ENCODE data around the gene CADPS2. TPM values are rescaled to one million over a fixed set of nuclear protein-coding genes. Genes with fewer than 3 reads are reported as not detected.

CADPS2 gene
- total and polyA plus RNA-seq, 7 experiments from 2014 or later, result not detected

- ChIA-PET POLR2A (no interaction called here), CTCF (no interaction called here)
- H3K27me3 ChIP-seq (ENCODE audit: control insufficient read depth in 2 of 2, insufficient read depth in 2 of 2, low read length in 2 of 2), result no peaks in the 10 kb centered on the region
- Mint-ChIP-seq H3K4me1 (no peaks in the 10 kb centered on the region), H3K9me3 (peaks cover 0 to 15% (median 1%) of the 10 kb centered on the region in 11 donors), H3K36me3 (no peaks in the 10 kb centered on the region), H3K27me3 (no peaks in the 10 kb centered on the region), H3K4me3 (no peak overlapping the region), H3K27ac (no peak overlapping the region)
- ATAC-seq, result no peak
- intact Hi-C loops (cut with micrococcal nuclease), result no loop called here
- no peak for DNase-seq
- no peak overlapping the region for H3K27ac ChIP-seq (ENCODE audit: low read depth, low read length)
- H3K4me3 ChIP-seq (ENCODE audit: low read length), result no peak overlapping the region
- H3K9me3 ChIP-seq (ENCODE audit: control insufficient read depth in 2 of 3, low read length in 3 of 3), result no peaks in the 10 kb centered on the region
- H3K4me1 ChIP-seq (ENCODE audit: control insufficient read depth in 2 of 2, insufficient read depth in 2 of 2, low read length in 2 of 2), result no peaks in the 10 kb centered on the region
- H3K36me3 ChIP-seq (ENCODE audit: control insufficient read depth in 2 of 3, insufficient read depth in 3 of 3, low read length in 3 of 3), result no peaks in the 10 kb centered on the region
Observed at GRCh38 chr7:122710916-122711315, 175.3 kb downstream of the CADPS2 start.

- POLR2A ChIA-PET, result no interaction called here
Observed at GRCh38 chr7:122709930-122710646, 176.2 kb downstream of the CADPS2 start.

GRCh38 chr7:122706836-122707235 lies 179.4 kb downstream of the CADPS2 start:
- peaks cover 0 to 24% (median 6%) of the 10 kb centered on the region in 11 donors for H3K9me3 Mint-ChIP-seq
- no peak overlapping the region for H3K27ac Mint-ChIP-seq
- H3K4me3 ChIP-seq (ENCODE audit: low read length), result no peak overlapping the region
- no peak overlapping the region for H3K4me3 Mint-ChIP-seq
- H3K27ac ChIP-seq (ENCODE audit: low read depth, low read length), result no peak overlapping the region
- ATAC-seq (no peak), DNase-seq (no peak)
- ChIA-PET POLR2A (no interaction called here), CTCF (no interaction called here)
- no peaks in the 10 kb centered on the region for H3K4me1 Mint-ChIP-seq
- H3K36me3 ChIP-seq (ENCODE audit: control insufficient read depth in 2 of 3, insufficient read depth in 3 of 3, low read length in 3 of 3), result no peaks in the 10 kb centered on the region
- intact Hi-C loops (cut with micrococcal nuclease), result no loop called here
- H3K9me3 ChIP-seq (ENCODE audit: control insufficient read depth in 2 of 3, low read length in 3 of 3), result no peaks in the 10 kb centered on the region
- H3K27me3 Mint-ChIP-seq, result no peaks in the 10 kb centered on the region
- H3K27me3 ChIP-seq (ENCODE audit: control insufficient read depth in 2 of 2, insufficient read depth in 2 of 2, low read length in 2 of 2), result no peaks in the 10 kb centered on the region
- no peaks in the 10 kb centered on the region for H3K4me1 ChIP-seq (ENCODE audit: control insufficient read depth in 2 of 2, insufficient read depth in 2 of 2, low read length in 2 of 2)
- peaks cover 0 to 4% (median 0%) of the 10 kb centered on the region in 5 donors for H3K36me3 Mint-ChIP-seq

More at GRCh38 chr7:122709930-122710646, 176.2 kb downstream of the CADPS2 start:
- H3K4me1 Mint-ChIP-seq, result no peaks in the 10 kb centered on the region
- H3K27ac Mint-ChIP-seq, result no peak overlapping the region
- DNase-seq, result no peak
- Histone ChIP-seq H3K27me3 (ENCODE audit: control insufficient read depth in 2 of 2, insufficient read depth in 2 of 2, low read length in 2 of 2) (no peaks in the 10 kb centered on the region), H3K4me1 (ENCODE audit: control insufficient read depth in 2 of 2, insufficient read depth in 2 of 2, low read length in 2 of 2) (no peaks in the 10 kb centered on the region), H3K9me3 (ENCODE audit: control insufficient read depth in 2 of 3, low read length in 3 of 3) (no peaks in the 10 kb centered on the region), H3K36me3 (ENCODE audit: control insufficient read depth in 2 of 3, insufficient read depth in 3 of 3, low read length in 3 of 3) (no peaks in the 10 kb centered on the region), H3K4me3 (ENCODE audit: low read length) (no peak overlapping the region), H3K27ac (ENCODE audit: low read depth, low read length) (no peak overlapping the region)
- H3K27me3 Mint-ChIP-seq, result no peaks in the 10 kb centered on the region
- intact Hi-C loops (cut with micrococcal nuclease), result no loop called here
- H3K4me3 Mint-ChIP-seq, result no peak overlapping the region
- H3K36me3 Mint-ChIP-seq, result no peaks in the 10 kb centered on the region
- no peak for ATAC-seq
- H3K9me3 Mint-ChIP-seq, result peaks cover 0 to 15% (median 1%) of the 10 kb centered on the region in 11 donors
- CTCF ChIA-PET, result no interaction called here

DNA sequence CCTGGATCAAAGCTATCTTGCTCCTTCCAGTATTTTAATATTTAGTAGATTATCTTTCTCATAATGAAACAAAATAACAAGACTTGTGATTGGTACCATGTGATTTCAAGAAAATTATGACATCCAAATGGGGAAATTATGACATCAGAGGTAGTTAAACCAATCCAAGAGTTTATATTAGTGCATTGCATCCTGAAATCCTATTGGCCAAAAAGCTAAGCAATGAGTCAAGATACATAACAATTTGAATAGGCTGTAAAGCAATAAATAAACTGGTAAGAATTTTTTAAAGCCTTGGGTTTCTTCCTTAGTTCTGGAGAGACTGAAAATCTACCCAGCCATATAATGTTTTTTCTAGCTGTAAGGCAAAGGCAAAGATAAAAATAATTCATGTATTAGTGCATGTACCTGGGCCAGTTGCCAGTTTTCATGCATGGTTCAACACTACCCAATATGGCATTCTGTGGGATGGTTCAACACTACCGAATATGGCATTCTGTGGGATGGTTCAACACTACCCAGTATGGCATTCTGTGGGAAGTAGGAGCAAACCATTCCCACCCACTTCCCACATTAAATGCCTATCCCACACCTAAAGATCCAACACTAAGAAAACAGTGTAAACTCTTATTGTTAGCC lies 183.3 kb downstream of the CADPS2 start, which contains the start of gene RNF148:
RNF148 (minus strand) TSS at position 51 of the 639 bp plus-strand sequence. CDS start 172 bp downstream, outside the sequence.
- H3K27ac ChIP-seq (ENCODE audit: low read depth, low read length), result no peak within 1 kb of the TSS
- no peak within 1 kb of the TSS for H3K4me3 Mint-ChIP-seq
- no peaks in the 10 kb centered on the region for H3K36me3 ChIP-seq (ENCODE audit: control insufficient read depth in 2 of 3, insufficient read depth in 3 of 3, low read length in 3 of 3)
- H3K9me3 ChIP-seq (ENCODE audit: control insufficient read depth in 2 of 3, low read length in 3 of 3), result no peaks in the 10 kb centered on the region
- no peak within 1 kb of the TSS for H3K27ac Mint-ChIP-seq
- no peak within 1 kb of the TSS for H3K4me3 ChIP-seq (ENCODE audit: low read length)
- no peaks in the 10 kb centered on the region for H3K27me3 Mint-ChIP-seq
- DNase-seq, result no peak
- H3K4me1 Mint-ChIP-seq, result no peaks in the 10 kb centered on the region
- peaks cover 0 to 26% (median 8%) of the 10 kb centered on the region in 11 donors for H3K9me3 Mint-ChIP-seq
- H3K36me3 Mint-ChIP-seq, result peaks cover 0 to 4% (median 0%) of the 10 kb centered on the region in 5 donors
- no peak for ATAC-seq
- no peaks in the 10 kb centered on the region for H3K27me3 ChIP-seq (ENCODE audit: control insufficient read depth in 2 of 2, insufficient read depth in 2 of 2, low read length in 2 of 2)
- POLR2A ChIA-PET, result no interaction called here
- CTCF ChIA-PET, result no interaction called here
- intact Hi-C loops (cut with micrococcal nuclease), result no loop called here
- no peaks in the 10 kb centered on the region for H3K4me1 ChIP-seq (ENCODE audit: control insufficient read depth in 2 of 2, insufficient read depth in 2 of 2, low read length in 2 of 2)

DNA sequence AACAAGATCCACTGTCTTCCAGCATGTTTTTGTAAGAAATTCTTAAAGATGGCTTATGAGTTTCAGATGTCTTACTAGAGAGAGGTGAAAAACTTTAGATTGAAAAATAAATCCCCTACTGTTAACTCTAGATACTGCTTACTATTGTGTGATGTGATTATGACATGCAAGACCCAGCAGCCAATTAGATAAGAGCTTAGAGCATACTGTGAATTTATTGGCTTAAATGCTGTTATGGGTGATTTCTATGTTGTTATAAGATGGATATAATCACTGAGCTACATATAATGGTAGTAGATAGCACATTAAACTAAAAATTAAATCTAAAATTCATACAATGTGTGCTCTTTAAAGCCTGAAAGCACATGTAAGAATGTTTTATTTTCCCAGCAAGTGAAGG lies 187.2 kb downstream of the CADPS2 start, which contains the start of gene RNF133:
RNF133 (minus strand) TSS at position 101 of the 400 bp plus-strand sequence. CDS start 199 bp downstream, outside the sequence.
- Mint-ChIP-seq H3K27me3 (no peaks in the 10 kb centered on the region), H3K9me3 (peaks cover 0 to 26% (median 10%) of the 10 kb centered on the region in 11 donors), H3K27ac (no peak within 1 kb of the TSS), H3K4me3 (no peak within 1 kb of the TSS), H3K36me3 (peaks cover 0 to 4% (median 0%) of the 10 kb centered on the region in 5 donors), H3K4me1 (no peaks in the 10 kb centered on the region)
- ChIA-PET POLR2A (no interaction called here), CTCF (no interaction called here)
- intact Hi-C loops (cut with micrococcal nuclease), result no loop called here
- Histone ChIP-seq H3K27ac (ENCODE audit: low read depth, low read length) (no peak within 1 kb of the TSS), H3K4me3 (ENCODE audit: low read length) (no peak within 1 kb of the TSS), H3K36me3 (ENCODE audit: control insufficient read depth in 2 of 3, insufficient read depth in 3 of 3, low read length in 3 of 3) (no peaks in the 10 kb centered on the region), H3K27me3 (ENCODE audit: control insufficient read depth in 2 of 2, insufficient read depth in 2 of 2, low read length in 2 of 2) (no peaks in the 10 kb centered on the region), H3K9me3 (ENCODE audit: control insufficient read depth in 2 of 3, low read length in 3 of 3) (no peaks in the 10 kb centered on the region), H3K4me1 (ENCODE audit: control insufficient read depth in 2 of 2, insufficient read depth in 2 of 2, low read length in 2 of 2) (no peaks in the 10 kb centered on the region)
- DNase-seq (no peak), ATAC-seq (no peak)

DNA sequence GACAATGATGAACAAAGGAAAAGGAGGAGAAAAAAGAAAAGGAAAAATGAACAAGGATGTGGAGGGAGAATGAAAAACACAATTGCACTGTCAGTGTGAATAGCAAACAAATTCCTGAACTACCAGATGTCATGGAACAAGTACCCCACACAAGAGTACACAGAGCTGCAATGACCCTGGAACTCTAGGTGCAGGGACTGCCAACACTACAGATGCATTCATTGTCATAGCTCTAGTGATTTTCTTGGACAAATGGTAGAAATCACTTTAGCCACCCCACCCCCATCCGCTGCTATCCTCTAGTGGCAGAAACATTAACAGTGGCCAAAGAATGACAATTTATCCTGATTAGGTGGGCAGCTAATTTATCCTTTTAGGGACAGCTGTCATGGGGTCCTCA lies 190.4 kb downstream of the CADPS2 start:
- ChIA-PET CTCF (no interaction called here), POLR2A (no interaction called here)
- Mint-ChIP-seq H3K27ac (no peak overlapping the region), H3K36me3 (peaks cover 0 to 6% (median 0%) of the 10 kb centered on the region in 5 donors), H3K27me3 (no peaks in the 10 kb centered on the region), H3K9me3 (peaks cover 0 to 21% (median 8%) of the 10 kb centered on the region in 11 donors), H3K4me1 (no peaks in the 10 kb centered on the region), H3K4me3 (no peak overlapping the region)
- Histone ChIP-seq H3K27ac (ENCODE audit: low read depth, low read length) (no peak overlapping the region), H3K4me3 (ENCODE audit: low read length) (no peak overlapping the region), H3K4me1 (ENCODE audit: control insufficient read depth in 2 of 2, insufficient read depth in 2 of 2, low read length in 2 of 2) (no peaks in the 10 kb centered on the region), H3K9me3 (ENCODE audit: control insufficient read depth in 2 of 3, low read length in 3 of 3) (no peaks in the 10 kb centered on the region), H3K36me3 (ENCODE audit: control insufficient read depth in 2 of 3, insufficient read depth in 3 of 3, low read length in 3 of 3) (no peaks in the 10 kb centered on the region), H3K27me3 (ENCODE audit: control insufficient read depth in 2 of 2, insufficient read depth in 2 of 2, low read length in 2 of 2) (no peaks in the 10 kb centered on the region)
- no peak for DNase-seq
- no peak for ATAC-seq
- intact Hi-C loops (cut with micrococcal nuclease), result no loop called here

DNA sequence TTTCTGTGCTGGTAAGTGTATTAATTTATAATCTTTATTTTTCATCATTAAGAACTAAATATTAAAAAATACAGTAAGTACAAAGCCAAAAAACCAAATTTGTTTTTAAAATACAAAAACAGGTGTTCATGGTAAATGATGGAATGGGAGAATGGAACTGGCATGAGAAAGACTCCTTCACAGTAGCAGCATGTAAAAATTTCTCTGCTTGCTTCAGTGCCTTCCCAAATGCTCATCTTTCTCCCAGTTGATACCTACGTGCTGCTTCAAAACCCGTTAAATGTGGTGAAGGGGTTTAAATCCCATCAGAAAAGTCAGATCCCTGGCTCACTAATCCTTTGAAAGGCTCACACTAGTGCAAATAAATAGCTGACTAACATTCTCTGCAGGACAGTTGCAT lies 191.6 kb downstream of the CADPS2 start:
- Mint-ChIP-seq H3K27ac (no peak overlapping the region), H3K36me3 (peaks cover 0 to 6% (median 0%) of the 10 kb centered on the region in 5 donors), H3K4me1 (no peaks in the 10 kb centered on the region), H3K9me3 (peaks cover 0 to 20% (median 6%) of the 10 kb centered on the region in 11 donors), H3K27me3 (no peaks in the 10 kb centered on the region), H3K4me3 (no peak overlapping the region)
- H3K27ac ChIP-seq (ENCODE audit: low read depth, low read length), result no peak overlapping the region
- H3K9me3 ChIP-seq (ENCODE audit: control insufficient read depth in 2 of 3, low read length in 3 of 3), result no peaks in the 10 kb centered on the region
- POLR2A ChIA-PET, result no interaction called here
- intact Hi-C loops (cut with micrococcal nuclease), result no loop called here
- CTCF ChIA-PET, result no interaction called here
- no peaks in the 10 kb centered on the region for H3K36me3 ChIP-seq (ENCODE audit: control insufficient read depth in 2 of 3, insufficient read depth in 3 of 3, low read length in 3 of 3)
- no peaks in the 10 kb centered on the region for H3K27me3 ChIP-seq (ENCODE audit: control insufficient read depth in 2 of 2, insufficient read depth in 2 of 2, low read length in 2 of 2)
- DNase-seq (no peak), ATAC-seq (no peak)
- H3K4me3 ChIP-seq (ENCODE audit: low read length), result no peak overlapping the region
- H3K4me1 ChIP-seq (ENCODE audit: control insufficient read depth in 2 of 2, insufficient read depth in 2 of 2, low read length in 2 of 2), result no peaks in the 10 kb centered on the region
